Retina (tissue), 1 donor: ENCODE results near the gene TTLL3.
"Not testable (repeated sequence)": the region's sequence is repeated elsewhere in the genome, so short reads cannot be mapped to it uniquely, and the experiment has no call there.

Source experiments
- DNase-seq: peaks from one replicate; pipeline ENCODE4 v3.0.0-alpha.2; 2016

The TTLL3 gene, protein sequence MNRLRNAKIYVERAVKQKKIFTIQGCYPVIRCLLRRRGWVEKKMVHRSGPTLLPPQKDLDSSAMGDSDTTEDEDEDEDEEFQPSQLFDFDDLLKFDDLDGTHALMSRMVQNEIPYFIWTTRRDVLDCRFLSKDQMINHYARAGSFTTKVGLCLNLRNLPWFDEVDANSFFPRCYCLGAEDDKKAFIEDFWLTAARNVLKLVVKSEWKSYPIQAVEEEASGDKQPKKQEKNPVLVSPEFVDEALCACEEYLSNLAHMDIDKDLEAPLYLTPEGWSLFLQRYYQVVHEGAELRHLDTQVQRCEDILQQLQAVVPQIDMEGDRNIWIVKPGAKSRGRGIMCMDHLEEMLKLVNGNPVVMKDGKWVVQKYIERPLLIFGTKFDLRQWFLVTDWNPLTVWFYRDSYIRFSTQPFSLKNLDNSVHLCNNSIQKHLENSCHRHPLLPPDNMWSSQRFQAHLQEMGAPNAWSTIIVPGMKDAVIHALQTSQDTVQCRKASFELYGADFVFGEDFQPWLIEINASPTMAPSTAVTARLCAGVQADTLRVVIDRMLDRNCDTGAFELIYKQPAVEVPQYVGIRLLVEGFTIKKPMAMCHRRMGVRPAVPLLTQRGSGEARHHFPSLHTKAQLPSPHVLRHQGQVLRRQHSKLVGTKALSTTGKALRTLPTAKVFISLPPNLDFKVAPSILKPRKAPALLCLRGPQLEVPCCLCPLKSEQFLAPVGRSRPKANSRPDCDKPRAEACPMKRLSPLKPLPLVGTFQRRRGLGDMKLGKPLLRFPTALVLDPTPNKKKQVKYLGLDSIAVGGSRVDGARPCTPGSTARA

DNA sequence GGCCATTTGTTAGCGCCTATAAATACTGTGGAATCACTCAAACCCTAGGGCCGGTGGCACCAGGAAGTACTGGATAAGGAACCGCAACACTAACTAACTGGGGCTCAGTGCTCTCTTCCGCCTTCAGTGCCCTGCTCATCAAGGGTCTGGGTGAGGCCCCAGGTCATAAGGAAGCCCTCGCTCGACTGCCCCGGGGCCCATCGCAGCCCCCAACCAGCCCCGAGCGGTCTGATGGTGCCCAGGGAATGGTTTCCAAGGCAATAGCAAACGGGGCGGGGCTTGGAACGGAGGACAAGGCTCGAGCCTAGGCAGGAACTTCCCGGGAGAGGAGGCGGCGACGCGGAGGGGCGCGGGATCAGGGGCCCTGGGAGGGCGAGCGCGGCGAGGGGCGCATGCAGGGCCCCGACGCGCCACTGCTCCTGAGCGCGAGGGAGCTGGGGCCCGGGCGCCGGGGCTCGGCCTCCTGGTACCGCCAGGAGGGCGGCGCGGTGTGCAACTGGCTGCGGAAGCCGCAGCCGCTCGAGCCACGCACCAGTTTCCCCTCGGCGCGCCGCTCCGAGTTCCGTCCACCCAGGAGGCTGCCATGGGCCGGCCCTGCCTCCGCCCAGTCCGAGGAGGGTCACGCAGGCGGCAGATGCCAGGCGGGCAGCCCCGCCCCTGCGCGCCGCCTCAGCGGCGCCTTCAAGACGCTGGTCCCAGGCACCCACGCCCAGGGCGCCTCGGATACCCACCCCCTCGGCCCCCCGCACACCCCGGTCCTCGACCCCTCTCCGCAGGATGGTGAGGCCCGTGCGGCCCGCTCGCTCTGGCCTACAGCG lies at the start of gene TTLL3:
TTLL3 (plus strand) TSS at position 648 of the 818 bp plus-strand sequence. CDS start 400 bp downstream, outside the sequence.
- DNase-seq = peak; percentile 83

DNA sequence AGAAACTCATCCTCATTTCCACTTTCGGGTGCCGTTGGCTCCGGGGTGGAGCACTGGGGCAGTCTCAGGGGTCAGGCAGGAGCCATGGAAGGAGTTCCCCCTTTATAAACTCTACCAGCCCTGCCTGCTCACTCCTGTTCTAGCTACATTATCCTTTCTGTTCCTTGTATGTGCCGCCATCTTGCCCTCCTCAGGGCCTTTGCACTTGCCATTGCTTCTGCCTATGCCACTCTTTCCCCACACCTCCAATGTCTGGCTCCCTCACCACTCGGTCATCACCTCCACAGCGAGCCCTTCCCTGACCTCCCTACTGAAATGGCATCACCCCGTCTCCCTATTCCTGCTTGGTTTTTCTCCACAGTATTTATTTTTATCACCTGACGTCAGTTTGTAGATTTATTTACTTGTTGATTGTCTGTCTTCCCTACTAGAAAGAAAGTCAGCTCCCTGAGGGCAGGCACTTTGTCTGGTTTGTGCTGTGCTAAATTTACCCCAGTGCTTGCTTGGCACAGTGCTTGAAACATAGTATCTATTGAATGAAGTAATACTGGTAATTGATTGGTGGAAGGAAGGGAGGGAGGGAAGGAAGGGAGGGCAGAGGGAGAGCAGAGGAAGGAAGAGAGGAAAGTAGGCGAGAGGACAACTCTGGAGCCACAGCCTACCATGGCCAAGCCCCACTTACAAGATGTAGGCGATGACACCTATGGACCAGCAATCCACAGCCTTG lies 49.1 kb upstream of the TTLL3 start:
- no peak for DNase-seq

DNA sequence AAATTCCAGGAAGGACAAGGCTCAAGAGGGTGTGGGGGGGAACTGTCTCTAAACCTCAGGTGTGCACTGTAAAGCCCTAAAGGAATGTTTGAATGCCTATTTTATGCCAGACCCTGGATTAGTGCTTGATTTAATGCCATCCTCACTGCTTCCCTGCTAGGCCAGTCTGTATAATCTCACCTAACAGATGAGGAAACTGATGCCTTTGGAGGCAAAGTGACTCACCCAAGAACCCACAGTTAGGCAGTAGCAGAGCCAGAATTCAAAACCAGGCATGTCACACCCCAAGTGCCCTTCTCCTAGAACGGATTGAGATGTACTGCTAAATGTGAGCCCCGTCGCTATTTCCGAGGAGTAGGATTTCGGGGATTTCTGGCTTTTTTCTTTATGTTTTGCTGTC lies 48.1 kb upstream of the TTLL3 start:
- DNase-seq = no peak

DNA sequence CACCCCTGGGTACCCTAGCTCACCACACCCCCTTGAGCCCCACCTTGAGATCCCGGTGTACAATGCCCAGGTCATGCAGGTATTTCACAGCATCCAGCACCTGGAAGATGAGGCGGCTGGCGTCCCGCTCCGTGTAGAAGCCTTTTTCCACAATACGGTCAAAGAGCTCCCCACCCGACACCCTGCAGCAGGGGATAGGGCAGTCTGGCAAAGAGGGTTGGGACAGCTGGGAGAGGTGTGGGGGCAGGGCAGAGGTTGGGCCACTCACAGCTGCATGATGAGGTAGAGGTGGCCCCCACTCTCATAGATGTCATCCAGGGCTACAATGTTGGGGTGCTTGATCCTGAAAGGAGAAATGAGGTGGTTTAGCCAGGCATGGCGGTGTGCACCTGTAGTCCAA lies 47.2 kb upstream of the TTLL3 start:
- DNase-seq = no peak

DNA sequence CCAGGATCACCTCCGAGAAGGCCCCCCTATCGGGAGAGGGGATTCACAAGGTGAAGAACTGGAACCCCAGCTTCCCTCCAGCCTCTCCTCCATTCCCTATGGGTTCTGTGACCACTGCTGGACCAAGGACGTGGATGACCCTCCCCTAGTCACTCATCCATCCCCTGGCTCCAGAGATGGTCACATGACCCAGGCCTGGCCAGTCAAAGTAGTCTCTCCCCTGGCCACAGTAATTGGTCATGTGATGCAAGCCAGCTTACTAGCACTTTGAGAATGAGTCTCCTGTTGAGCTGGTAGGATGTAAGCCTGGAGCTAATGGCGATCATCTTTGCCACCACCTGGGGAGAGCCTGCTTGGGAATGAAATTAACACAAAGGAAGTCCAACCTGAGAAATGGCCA lies 44.2 kb upstream of the TTLL3 start:
- no peak for DNase-seq

DNA sequence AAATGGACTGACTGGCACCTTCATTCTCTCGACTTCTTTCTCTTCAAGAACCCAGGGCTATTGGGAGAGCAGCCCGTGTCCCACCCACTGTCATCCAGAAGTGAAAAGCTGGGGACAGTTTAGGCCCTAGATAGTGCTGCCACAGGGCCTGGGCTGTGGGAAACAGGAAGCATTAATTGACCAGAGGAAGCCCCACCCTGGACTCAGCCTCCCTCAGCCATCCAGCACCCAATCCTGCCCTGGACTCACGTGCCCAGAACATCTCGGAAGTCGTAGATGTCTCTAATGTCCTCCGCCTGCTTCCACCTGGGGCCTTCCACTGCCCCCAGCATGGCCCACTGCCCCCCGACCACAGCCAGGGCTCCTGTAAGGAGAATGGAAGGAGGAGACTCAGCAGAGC lies 42.6 kb upstream of the TTLL3 start:
- DNase-seq = no peak

DNA sequence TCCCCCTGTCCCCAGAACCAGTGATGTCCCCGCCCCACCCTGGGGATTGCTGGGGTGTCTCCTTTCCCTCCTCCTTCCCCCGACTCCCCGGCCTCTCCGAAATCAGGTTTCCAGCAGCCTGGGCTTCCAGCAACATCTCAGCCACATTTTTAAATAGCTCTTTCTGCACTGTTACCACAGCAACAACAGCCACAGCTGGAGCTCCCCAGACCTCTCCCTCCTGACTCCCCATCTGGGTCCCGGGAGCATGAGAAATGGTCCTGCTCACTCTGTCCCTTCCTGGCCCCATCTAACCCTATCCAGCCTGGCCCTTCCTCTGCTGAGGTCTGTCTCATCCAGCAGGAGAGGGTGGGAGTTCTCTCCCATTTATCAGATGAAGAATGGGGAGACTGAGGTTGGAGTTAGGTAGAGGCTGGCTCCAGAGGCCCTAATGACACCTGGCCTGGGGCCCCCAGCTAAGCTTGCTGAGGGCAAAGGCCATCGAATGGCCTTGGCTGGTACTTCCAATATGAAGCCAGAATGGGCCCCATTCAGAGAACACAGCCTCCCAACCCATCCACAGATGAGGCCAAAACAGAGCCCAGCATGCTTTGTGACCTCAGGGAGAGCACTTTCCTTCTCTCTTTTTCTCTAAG lies 41.8 kb upstream of the TTLL3 start:
- DNase-seq = no peak

DNA sequence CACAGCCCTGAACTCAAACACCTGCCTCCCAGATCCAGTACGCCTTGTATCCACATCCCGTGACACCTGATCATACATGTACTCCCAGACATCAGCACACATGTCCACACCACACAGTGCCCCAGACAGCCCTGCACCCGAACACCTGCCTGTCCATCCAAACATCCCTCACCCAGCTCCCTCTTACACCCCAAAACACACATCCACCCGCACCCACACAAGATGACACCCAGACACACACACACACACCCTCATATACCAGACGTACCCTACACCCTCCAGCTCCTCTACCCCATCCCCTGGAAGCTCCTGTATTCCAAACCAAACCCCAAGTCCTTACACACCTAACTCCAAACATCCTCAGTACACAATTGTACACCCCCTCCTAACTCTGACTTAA lies 41.0 kb upstream of the TTLL3 start:
- no peak for DNase-seq

DNA sequence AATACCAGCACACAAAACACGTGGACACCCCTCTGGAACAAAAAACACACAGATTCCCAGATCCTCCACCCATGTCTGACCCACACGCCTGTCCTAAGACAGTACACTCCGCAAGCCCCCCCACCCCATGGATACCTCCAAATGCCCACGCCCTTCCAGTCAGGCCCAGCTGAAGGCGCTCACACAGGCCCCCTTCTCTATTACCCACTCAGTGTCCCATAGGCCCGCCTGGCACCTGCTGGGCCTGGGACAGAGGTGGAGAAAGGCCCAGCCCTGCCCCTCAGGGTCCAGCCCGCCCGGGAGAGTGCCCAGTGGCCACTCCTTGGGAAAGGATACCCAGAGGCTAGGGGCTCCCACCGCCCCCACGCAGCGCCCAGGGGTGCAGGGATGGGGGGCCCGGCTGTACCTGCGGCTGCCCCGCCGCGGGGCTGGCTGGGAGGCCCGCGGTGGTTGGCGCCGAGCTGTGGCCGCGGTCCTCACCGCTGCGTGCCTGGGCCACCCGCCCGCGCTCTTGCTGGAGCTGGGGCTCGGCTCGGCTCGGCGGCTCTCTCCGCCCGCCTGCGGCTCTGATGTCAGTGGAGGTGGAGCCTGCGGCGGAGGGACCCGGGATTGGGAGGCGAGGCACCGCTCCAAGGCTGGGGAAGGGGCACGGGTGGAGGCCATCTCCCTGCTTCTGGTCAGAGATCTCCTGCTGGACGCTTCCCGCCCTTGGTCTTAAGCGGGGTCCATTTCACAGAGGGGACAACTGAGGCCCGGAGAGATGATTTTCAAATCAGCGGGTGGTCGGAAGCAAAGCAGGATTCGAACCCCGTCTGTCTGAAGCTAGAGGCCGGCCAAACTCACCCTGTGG lies 40.4 kb upstream of the TTLL3 start, which contains the start of gene CAMK1:
CAMK1 (minus strand) TSS at position 522 of the 850 bp plus-strand sequence. CDS start 2,198 bp downstream, outside the sequence.
- DNase-seq = peak; percentile 80

DNA sequence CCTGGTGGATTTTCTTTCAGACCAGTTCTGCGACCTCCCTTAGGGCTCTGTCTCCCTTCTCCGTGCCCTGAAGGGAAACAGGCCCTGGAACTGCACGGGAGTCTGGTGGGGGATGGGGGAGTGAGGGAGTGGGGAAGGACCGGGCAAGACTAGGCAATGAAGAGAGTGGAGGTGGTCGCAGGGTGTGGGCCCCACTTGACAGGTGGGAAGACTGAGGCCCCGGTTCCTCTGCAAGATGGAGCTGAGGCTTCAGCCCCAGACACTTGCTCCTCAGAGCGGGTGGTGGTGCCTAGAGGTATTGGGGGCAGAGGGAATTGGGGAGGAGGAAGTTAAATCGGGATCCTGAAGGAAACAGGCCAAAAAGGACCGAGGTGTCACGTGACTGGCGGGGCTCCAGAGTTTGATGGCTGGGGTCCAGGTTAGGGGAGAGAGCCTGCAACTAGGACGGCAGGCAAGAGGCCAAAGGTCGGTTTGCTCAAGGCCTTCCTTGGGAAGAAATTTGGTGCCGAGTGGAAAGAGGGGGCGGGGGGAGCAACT lies 39.7 kb upstream of the TTLL3 start:
- no peak for DNase-seq

DNA sequence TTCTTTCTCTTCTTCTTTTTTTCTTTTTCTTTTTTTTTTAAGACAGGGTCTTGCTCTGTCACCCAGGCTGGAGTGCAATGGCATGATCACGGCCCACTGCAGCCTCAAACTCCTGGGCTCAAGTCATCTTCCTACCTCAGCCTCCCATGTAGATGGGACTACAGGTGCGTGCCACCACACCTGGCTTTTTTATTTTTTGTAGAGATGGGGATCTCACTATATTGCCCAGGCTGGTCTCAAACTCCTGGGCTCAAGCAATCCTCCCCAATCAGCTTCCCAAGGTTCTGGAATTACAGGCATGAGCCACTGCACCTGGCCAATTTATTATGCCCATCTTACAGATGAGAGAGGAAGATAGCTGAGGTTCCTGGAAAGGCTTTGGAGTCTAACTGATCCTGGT lies 39.1 kb upstream of the TTLL3 start:
- DNase-seq = not testable (repeated sequence)

DNA sequence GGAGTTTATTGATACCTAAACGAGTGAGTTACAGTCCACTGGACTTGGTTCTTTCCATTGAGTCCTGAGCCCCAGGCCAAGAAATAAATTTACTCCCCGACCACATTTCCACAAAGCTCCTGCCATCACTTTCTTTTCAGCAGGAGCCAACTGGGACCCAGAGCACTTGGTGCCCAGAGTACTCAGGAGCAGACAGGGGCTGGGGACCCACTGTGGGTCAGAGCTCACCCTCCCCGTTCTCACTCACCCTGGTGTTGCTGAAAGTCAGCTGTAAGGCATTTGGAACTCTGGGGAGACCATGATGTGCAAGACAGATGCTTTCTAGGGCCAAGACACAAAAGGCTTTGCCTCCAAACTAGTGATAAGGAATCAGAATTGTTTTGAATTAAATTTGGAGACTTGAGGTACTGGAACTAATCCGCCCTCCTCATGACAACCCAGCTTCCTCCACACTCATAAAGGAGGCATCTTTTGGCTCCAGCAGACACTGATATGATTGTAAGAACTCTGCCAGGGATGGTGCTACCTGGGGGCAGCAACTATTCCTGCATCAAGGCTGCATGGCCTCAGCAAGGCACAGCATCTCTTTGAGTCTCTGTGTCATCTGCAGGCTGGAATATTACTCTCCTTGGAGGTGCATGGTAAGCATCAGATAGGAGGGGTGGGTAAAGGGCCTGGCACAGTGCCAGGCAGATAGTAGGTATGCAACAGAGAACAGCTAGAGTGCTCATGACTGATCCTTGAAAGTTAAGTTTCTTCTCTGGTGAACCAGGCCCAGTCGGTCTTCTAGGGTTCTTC lies 33.0 kb upstream of the TTLL3 start:
- no peak for DNase-seq

DNA sequence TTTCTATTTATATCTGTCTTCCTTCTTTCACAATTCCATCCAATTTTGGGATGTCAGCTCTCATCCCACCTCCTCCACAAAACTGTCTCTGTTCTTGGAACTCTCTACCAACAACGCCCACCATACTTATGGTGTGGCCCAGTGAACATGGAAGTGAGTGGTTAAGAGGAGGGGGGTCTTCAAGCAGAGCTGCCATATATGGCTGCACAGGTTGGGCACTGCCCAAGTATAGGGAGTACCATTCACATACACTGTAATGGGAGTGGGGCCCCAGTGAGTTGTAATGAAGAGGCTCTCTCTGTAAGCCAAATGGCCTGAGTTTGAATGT lies 32.4 kb upstream of the TTLL3 start:
- no peak for DNase-seq

DNA sequence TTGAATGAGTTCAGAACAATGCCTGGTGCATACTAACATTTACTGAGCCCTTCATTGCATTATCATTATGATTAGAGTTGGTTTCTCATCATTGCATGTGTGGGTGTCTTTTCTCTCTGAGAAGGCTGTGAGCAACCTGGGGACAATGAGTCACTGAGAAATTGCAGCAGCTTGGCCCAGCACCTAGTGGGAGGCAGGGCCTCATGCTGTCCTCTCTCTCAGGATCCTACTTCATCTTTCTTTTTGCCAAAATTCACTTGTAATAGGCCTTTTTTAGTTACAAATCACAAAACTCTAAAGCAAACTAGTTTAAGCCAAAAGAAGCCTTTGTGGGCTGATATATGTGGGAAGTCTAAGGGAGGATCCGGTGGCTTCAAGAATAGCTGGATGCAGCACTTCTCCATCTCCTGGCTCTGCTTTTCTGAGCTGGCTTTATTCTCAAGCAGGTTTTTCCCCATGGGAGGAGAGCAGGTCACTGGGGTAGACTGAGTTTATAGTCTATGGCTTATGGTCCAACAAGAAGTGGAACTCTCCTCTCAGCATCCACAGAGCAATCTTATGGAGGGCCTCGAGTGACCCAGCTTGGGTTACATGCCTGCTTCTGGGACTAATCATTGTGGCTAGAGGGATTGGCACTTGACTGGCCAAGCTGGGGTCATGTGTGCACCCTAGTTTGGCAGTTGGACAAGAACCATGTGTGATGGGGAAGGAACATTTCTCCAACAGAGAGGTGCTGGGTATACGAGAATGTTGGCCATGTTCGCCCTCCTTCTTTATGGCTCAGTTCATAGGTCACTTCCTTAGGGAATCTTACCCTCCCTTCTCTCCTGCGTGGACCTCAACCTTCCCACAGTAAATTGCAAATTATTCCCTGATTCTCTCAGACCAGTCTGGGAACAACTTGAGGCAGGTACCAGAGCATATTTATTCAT lies 31.7 kb upstream of the TTLL3 start:
- DNase-seq = no peak

DNA sequence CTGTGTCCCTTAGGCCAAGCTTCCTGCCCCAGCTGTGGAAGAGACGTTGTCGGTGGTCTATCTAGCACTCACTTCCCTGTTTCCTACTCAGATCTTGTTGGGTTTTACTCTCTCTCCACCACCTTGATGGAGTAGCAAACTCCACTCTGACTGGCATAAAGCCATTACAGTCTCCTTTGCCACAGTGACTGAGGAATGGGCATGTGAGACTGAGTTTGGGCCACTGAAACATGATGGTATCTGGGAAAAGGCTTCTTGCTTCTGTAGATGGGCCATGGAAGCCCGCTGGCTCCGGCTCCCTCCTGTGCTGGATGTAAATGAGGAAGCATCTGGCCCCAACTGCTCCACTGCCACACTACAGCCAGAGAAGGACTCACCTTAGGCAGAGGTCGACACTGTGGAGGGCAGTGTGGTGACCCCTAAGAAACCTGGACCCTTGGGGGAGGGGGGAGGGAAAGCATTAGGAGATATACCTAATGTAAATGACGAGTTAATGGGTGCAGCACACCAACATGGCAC lies 30.9 kb upstream of the TTLL3 start:
- DNase-seq = no peak

DNA sequence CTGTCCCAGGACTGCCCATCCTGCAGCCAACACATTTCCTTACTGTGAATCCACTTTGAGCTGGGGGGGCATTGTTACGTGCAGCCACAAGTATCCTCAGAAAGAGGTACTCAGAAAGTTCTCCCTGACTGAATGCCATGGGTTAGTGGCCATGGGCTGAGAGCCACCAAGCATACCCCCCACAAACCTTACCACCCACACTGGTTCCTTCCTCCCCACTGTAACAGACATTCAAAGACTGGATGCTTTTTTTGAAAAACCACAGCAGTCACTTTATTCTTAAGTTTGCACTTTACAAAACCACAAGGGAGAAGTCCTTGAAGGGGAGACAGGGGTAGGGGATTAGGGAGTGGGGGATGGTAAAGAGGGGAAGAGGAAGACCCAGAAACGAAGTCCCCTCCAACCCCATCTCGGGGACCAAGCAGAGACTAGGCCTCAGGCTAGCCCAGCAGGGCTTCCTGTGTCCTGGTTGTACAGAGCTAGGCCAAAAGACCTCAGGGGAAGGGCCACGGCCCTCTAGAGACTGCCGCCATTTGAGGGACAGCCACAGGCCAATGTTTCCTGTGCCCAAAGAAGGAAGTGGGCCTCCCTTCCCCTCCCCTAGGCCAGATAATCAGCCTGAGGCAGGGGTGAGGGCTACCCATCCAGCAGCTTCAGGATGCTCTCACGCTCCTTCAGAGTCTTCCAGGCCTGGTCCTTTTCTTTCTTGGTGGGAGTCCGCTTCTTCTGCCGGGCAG lies 30.2 kb upstream of the TTLL3 start:
- no peak for DNase-seq

DNA sequence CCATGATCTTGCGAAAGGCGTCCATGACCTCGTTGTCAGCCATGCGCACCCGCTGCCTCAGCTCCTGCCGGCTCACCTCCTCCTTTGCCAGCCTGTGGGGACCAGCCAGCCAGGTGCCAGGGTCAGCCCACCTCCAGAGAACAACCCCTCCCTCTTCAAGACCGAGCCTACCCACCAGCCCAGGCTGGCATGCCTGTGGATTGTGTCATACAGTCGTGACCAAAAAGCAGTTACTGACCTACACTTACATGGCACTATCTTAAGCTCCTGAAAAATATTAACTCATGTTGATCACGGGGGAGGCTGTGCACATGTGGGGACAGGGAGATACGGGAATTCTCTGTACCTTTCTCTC lies 29.6 kb upstream of the TTLL3 start:
- DNase-seq = no peak

DNA sequence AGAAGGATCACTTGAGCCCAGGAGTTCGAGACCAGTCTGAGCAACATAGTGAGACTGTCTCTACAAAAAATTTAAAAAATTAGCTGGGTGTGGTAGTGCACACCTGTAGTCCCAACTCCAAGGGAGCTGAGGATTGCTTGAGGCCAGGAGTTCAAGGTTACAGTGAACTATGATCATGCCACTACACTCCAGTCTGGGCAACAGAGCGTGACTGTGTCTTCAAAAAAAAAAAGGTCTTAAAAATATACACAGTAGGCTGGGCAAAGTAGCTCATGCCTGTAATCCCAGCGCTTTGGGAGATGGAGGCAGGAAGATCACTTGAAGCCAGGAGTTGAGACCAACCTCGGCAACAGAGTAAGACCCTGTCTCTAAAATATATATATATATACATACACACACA lies 29.2 kb upstream of the TTLL3 start:
- DNase-seq = no peak
